Measurements from ENCODE around the gene WFDC11.
"Not testable (repeated sequence)": the region's sequence is repeated elsewhere in the genome, so short reads cannot be mapped to it uniquely, and the experiment has no call there.

- not testable (repeated sequence) for TF ChIP-seq POLR2A, CTCF (IDR thresholded peaks at IDR 0.05)
Measured at GRCh38 chr20:45641076-45641475, 29.0 kb downstream of the WFDC11 start.
